NCI-H187 treated with DMSO at 0.1 percent for 48 hours (cell line): ENCODE results near the gene TPSB2.
"Not testable (repeated sequence)": the region's sequence is repeated elsewhere in the genome, so short reads cannot be mapped to it uniquely, and the experiment has no call there.

ENCODE experiments used
- DNase-seq: peaks from one replicate; lab custom pipeline; 2025; lab: John Stamatoyannopoulos, UW

The TPSB2 gene

GRCh38 chr16:1230084-1230470, at the start of gene TPSB2:
Gene TPSB2, minus strand, starts transcription at chr16:1230184. Its CDS starts 233 bp downstream, at chr16:1229951.
- not testable (repeated sequence) for DNase-seq

- DNase-seq = no peak
Measured at GRCh38 chr16:1279081-1279944, 49.3 kb upstream of the TPSB2 start.

DNA sequence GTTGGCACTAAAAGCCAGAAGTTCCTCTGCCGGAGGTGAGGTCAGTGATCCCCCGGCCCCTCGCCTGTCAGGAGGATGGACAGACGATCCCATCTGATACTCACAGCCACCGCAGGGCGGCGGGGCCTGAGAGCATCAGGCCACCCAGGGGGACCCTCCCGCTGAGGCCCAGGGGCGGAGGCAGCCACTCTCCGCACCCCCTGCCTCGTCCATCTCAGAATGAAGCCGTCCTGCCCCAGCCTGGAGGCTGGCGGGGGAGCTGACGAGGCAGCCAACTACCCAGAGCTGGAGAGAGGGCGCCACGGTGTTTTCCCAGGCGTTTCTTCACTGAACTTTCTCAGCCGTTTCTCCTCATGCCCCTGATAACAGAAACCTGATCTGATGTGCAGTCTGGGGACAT, 48.5 kb upstream of the TPSB2 start:
- DNase-seq = no peak

GRCh38 chr16:1277617-1278282, 47.8 kb upstream of the TPSB2 start:
- DNase-seq = no peak

GRCh38 chr16:1277151-1277598, 47.2 kb upstream of the TPSB2 start:
- DNase-seq = no peak

DNA sequence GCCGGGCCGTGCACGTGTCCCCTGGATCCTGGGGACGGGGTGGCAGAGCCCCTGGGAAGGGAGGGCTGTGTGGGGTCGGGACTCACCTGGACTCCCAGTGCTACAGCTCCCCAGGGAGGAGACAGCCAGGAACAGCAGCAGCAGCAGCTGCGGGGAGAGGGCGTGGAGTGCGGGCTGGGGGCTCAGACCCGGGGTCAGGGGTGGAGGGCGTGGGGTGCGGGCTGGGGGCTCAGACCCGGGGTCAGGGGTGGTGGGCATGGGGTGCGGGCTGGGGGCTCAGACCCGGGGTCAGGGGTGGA, 46.5 kb upstream of the TPSB2 start:
- DNase-seq = no peak

DNA sequence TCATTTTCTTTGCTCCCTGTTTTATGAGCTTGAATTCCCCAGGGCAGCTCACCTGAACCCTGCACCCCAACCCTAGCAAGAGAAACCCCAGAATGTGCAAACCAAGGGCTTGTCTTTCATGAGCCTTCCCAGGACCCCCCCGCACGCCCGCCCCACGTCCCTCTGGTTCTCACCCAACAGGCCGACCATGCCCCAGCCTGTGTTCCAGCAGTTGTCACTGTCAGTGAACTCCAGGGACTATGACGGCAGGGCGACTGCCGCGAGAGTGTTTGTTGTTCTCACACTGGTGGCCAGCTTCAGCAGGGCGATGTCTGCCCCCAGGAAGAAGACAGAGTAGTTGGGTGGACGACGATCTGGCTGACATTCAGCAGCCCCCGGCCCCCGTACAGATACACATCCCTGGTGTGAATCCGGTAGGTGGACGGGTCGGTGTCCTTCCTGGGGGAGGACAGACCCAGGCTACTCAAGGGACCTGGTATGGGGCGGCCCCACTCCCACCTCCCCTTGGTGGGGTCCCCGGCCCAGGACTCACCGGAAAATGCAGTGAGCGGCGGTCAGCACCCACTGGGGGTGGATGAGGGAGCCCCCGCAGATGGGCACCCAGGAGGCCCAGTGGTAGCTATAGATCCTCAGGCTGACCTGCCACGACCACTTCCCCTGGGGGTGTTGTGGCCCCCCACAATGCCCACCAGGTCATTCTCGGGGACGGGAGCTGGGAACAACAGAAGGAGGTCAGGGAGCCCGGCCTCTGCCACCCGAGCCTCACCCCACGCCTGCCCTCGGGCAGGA, 46.0 kb upstream of the TPSB2 start:
- DNase-seq = no peak

DNA sequence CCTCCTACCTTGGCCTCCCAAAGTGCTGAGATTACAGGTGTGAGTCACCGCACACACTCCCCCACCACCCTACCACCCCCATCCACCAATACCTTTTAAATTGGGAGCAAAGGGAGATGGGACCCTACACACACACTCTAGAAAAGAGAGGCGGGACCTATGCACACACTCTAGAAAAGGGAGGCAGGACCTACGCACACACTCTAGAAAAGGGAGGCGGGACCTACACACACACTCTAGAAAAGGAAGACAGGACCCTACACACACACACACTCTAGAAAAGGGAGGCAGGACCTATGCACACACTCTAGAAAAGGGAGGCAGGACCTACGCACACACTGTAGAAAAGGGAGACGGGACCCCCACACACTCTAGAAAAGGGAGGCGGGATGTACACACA, 44.8 kb upstream of the TPSB2 start:
- DNase-seq = no peak

DNA sequence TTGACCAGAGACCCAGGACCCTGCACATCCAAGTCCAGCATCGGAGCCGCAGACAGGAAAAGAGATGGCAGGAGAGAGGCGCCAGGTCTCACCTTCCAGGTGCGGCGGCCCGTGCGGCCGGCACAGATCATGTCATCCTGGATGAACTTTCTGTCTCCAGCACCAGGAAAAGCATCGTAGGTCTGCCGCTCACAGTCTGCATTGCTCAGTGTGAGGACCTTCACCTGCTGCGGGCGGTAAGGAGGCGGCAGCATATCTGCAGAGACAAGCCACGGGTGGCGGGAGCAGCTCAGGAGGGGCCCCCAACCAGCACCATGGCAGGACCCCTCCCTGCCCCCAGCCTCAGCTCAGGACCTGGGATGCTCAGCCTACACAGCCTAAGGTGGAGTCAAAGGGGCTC, 43.8 kb upstream of the TPSB2 start:
- DNase-seq = no peak

DNA sequence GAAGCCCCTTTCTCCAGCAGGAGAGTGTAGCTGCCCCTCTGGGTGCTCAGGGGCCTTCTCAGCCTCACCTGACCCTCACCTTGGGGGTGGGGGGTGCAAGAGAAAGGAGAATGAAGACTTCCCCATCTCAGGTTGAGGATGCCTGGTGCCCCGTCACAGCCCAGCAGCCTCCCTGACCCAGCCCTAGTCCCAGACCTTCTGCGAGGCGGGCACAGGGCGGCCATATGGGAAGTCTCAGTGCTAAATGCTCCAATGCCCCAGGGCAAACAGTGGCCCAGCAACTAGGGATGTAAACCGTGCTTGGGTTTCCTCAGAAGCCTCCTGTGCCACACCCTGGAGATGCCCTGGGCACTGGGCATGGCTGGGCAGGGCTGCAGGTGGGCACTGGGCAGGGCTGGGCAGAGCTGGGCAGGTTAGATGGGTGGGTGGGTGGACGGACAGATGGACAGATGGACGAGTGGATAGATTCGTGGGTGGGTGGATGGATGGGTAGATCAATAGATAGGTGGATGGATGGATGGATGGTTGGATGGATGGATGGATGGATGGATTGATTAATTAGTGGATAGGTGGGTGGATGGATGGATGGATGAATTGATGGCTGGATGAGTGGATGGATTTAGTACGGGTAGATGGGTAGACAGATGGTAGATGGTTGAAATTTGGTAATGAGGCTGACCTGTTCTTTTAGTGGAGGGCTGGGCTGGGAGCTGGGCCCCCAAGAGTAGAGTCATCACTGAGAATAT, 42.6 kb upstream of the TPSB2 start:
- DNase-seq = no peak

DNA sequence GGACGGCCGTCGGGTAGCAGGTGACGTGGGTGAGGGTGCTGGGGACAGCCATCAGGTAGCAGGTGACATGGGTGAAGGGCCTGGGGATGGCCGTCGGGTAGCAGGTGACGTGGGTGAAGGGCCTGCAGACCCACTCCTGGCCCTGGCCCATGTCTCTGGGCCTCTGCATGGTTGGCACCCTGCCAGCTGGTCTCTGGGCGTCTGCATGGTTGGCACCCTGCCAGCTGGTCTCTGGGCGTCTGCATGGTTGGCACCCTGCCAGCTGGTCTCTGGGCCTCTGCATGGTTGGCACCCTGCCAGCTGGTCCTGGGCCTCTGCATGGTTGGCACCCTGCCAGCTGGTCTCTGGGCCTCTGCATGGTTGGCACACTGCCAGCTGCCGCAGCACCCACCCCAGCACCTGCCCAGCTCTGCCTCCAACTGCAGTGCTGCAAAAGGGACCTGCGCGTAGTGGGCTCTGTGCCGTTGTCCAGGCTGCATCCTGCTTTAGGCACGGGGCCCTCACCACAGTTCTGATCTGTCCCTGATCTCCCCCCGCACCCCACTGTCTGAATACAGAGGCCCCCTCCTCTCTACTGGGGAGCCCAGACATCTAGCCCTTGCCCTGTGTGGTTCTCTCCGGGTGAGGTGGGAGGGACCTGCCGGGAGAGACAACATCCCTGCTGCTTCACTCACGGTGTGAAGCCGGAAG, 41.9 kb upstream of the TPSB2 start:
- peak; percentile 82 for DNase-seq

GRCh38 chr16:1271380-1271723, 41.4 kb upstream of the TPSB2 start:
- DNase-seq = no peak

DNA sequence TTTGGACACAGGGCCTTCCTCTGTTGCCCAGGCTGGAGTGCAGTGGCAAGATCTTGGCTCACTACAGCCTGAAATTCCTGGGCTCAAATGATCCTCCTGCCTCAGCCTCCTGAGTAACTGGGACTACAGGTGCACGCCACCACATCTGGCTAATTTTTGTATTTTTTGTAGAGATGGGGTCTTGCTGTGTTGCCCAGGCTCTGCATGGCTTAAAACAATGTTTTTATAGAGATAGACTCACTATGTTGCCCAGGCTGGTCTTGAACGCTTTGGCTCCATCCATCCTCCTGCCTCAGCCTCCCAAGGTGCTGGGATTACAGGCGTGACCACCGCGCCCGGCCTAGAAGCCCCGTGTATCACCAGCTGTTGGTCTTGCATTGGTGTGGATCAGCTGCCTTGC, 39.4 kb upstream of the TPSB2 start:
- not testable (repeated sequence) for DNase-seq

GRCh38 chr16:1265826-1266225, 35.8 kb upstream of the TPSB2 start:
- no peak for DNase-seq

DNA sequence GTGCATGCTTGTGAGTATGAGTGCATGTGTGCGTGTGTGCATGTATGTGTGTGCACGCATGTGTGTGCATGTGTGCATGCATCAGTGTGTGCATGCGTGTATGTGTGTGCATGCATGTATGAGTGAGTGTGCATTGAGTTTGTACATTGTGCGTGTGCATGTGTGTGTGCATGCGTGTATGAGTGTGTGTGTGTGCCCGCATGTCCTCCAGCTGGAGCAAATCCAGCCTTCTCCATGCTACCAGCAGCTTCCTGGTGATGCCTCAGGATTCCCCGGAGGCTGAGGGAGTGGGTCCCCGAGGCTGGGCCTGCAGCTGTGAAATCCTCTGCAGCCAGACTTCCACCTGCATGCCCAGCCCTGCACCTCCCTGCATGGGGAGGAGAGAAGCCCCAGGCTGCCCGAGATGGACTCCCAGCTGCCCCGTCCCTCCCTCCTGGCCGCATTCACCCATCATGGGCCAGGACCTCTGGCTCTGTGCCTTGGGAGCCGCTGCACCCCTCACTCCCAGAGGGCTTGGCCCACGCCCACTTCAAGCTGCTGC, 35.2 kb upstream of the TPSB2 start:
- DNase-seq = no peak

- no peak for DNase-seq
Measured at GRCh38 chr16:1264345-1265089, 34.5 kb upstream of the TPSB2 start.

- no peak for DNase-seq
Measured at GRCh38 chr16:1263591-1264344, 33.8 kb upstream of the TPSB2 start.

DNA sequence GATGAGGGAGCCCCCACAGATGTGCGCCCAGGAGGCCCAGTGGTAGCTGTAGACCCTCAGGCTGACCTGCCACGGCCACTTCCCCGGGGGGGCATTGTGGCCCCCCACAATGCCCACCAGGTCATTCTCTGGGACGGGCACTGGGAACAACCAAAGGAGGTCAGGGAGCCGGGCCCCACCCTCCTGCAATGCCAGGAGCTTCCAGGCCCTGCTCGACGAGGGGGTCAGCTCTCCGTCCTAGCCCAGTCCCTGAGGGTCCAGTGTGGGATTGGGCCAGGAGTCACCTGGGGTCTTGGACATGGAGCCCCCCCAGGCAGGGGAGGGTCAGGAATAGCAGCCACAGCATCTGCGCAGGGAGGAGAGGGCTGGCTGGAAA, 32.9 kb upstream of the TPSB2 start:
- no peak for DNase-seq

- no peak for DNase-seq
Measured at GRCh38 chr16:1262210-1262845, 32.3 kb upstream of the TPSB2 start.
